Measurements from ENCODE around the gene TRIM28.

DNA sequence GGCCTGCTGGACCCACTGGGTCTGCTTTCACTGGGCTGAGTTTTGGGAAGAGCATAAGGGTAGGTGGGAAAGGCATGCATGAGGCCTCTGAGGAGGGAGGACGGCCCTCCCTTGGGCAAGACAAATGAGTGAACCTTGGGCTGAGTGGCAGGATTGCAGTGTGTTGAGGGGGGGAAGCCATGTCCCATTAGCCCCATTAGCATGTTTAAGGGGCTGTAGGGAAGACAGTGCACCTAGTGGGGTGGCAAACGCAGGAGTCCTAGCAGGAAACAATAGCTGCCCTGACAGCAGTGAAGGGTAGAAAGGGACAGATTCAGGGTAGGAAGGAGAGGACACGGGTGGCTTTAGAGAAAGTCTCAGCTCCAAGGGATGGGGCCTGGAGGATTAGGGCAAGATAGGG is 21.2 kb upstream of the TRIM28 start:
- TF ChIP-seq EZH2 (IDR thresholded peaks at IDR 0.05) (no peak), POLR2AphosphoS5 (IDR thresholded peaks at IDR 0.05; ENCODE audit: borderline replicate concordance, low read depth, low read length) (no peak)
